Measurements from ENCODE around the gene LAG3. TPM values are rescaled to one million over a fixed set of nuclear protein-coding genes. Genes with fewer than 3 reads are reported as not detected.

The LAG3 gene
- total RNA-seq, 4 donors from 2014 or later: 0.13 TPM; not detected in 3

GRCh38 chr12:6768437-6768914 lies 3.8 kb upstream of the LAG3 start:
- peaks cover 9 to 11% of the 10 kb centered on the region in 2 donors for H3K36me3 ChIP-seq
- intact Hi-C loops (cut with DNase I): no loop called here
- H3K4me3 ChIP-seq (replicated peaks in 1 of 3): peak overlapping the region in 1 of 3 donors; percentile 69
- WGBS, 2 donors: 47 to 63% methylated on average over 6 of the region's 6 CpGs
- no peak for DNase-seq
- H3K27me3 ChIP-seq: no peaks in the 10 kb centered on the region
- H3K27ac ChIP-seq: peak overlapping the region in 2 of 3 donors; percentile 94 to 97
- peaks cover 26 to 51% of the 10 kb centered on the region in 2 donors for H3K4me1 ChIP-seq
- H3K9me3 ChIP-seq: no peaks in the 10 kb centered on the region
- TF ChIP-seq POLR2A (IDR thresholded peaks at IDR 0.05) (no peak), CTCF (IDR thresholded peaks at IDR 0.05) (no peak)

- H3K36me3 ChIP-seq: peaks cover 9 to 11% of the 10 kb centered on the region in 2 donors
- peak overlapping the region in 2 of 3 donors; percentile 94 to 97 for H3K27ac ChIP-seq
- DNase-seq: peak; percentile 75 to 80
- TF ChIP-seq CTCF (IDR thresholded peaks at IDR 0.05) (no peak), POLR2A (IDR thresholded peaks at IDR 0.05) (no peak)
- H3K4me1 ChIP-seq: peaks cover 26 to 46% of the 10 kb centered on the region in 2 donors
- 61 to 77% methylated on average over 5 to 6 of the region's 6 CpGs for WGBS, 2 donors
- peak overlapping the region in 1 of 3 donors; percentile 69 for H3K4me3 ChIP-seq (replicated peaks in 1 of 3)
- intact Hi-C loops (cut with DNase I): no loop called here
- H3K9me3 ChIP-seq: no peaks in the 10 kb centered on the region
- no peaks in the 10 kb centered on the region for H3K27me3 ChIP-seq
These were observed 3.3 kb upstream of the LAG3 start for GRCh38 chr12:6768990-6769389.

- no peak for DNase-seq
- intact Hi-C loops (cut with DNase I): no loop called here
- Histone ChIP-seq H3K4me1 (peaks cover 24 to 43% of the 10 kb centered on the region in 2 donors), H3K9me3 (no peaks in the 10 kb centered on the region), H3K36me3 (peaks cover 9 to 11% of the 10 kb centered on the region in 2 donors), H3K27ac (no peak overlapping the region), H3K4me3 (replicated peaks in 1 of 3) (no peak overlapping the region), H3K27me3 (no peaks in the 10 kb centered on the region)
- TF ChIP-seq CTCF (IDR thresholded peaks at IDR 0.05): no peak
- TF ChIP-seq POLR2A (IDR thresholded peaks at IDR 0.05): no peak
- 71 to 75% methylated on average over 4 of the region's 4 CpGs for WGBS, 2 donors
These were observed 2.7 kb upstream of the LAG3 start for GRCh38 chr12:6769666-6770065.

- Histone ChIP-seq H3K36me3 (peaks cover 9 to 11% of the 10 kb centered on the region in 2 donors), H3K9me3 (no peaks in the 10 kb centered on the region), H3K4me3 (replicated peaks in 1 of 3) (no peak overlapping the region), H3K27me3 (no peaks in the 10 kb centered on the region), H3K4me1 (peaks cover 20 to 39% of the 10 kb centered on the region in 2 donors), H3K27ac (peak overlapping the region in 1 of 3 donors; percentile 42)
- WGBS, 2 donors: 89% methylated on average over 12 of the region's 12 CpGs
- DNase-seq: no peak
- TF ChIP-seq CTCF (IDR thresholded peaks at IDR 0.05) (no peak), POLR2A (IDR thresholded peaks at IDR 0.05) (no peak)
- intact Hi-C loops (cut with DNase I): no loop called here
These were observed 2.2 kb upstream of the LAG3 start for GRCh38 chr12:6770094-6770493.

- TF ChIP-seq CTCF (IDR thresholded peaks at IDR 0.05) (no peak), POLR2A (IDR thresholded peaks at IDR 0.05) (no peak)
- intact Hi-C loops (cut with DNase I): no loop called here
- H3K4me3 ChIP-seq (replicated peaks in 1 of 3): no peak overlapping the region
- DNase-seq: no peak
- H3K4me1 ChIP-seq: peaks cover 15 to 34% of the 10 kb centered on the region in 2 donors
- 86 to 88% methylated on average over 10 of the region's 10 CpGs for WGBS, 2 donors
- H3K27ac ChIP-seq: peak overlapping the region in 1 of 3 donors; percentile 42
- no peaks in the 10 kb centered on the region for H3K9me3 ChIP-seq
- no peaks in the 10 kb centered on the region for H3K27me3 ChIP-seq
- H3K36me3 ChIP-seq: peaks cover 9 to 11% of the 10 kb centered on the region in 2 donors
These were observed 1.7 kb upstream of the LAG3 start for GRCh38 chr12:6770600-6770999.

Measured in thyroid gland (tissue), 4 donors.